AG04450 (cell line): ENCODE data around the gene CNDP2. TPM values are rescaled to one million over a fixed set of nuclear protein-coding genes. Genes with fewer than 3 reads are reported as not detected.

Experiments used
- CTCF ChIA-PET: fragments of 300-600, 350-600 bp; formaldehyde crosslinking; extraction: SDS; loops from one replicate; lab custom pipeline; 2022; ENCODE audit warnings: antibody characterized with exemption, inconsistent platforms; lab: Charles Lee
- POLR2A ChIA-PET: fragments of 350-600 bp; formaldehyde crosslinking; extraction: SDS; loops from one replicate; lab custom pipeline; 2021; ENCODE audit warnings: antibody characterized with exemption, inconsistent platforms; lab: Yijun Ruan, JAX
- DNase-seq: peaks from one replicate; pipeline ENCODE4 v3.0.0-alpha.2; 2011; ENCODE audit warnings: low read depth, low spot score
- H3K27ac ChIP-seq: one replicate; pipeline ENCODE4 v1.5.1; 2012; ENCODE audit warnings: low read depth, low read length, control low read depth
- H3K27me3 ChIP-seq: one replicate; pipeline ENCODE4 v1.6.0; 2012; ENCODE audit warnings: low read length; ENCODE audit not compliant: control insufficient read depth, insufficient read depth
- H3K4me3 ChIP-seq: 2 replicates; pipeline ENCODE4 v1.5.1; 2011; ENCODE audit warnings: mild to moderate bottlenecking, low read depth, low read length, control low read depth
- H3K9me3 ChIP-seq: 2 replicates; pipeline ENCODE4 v1.5.1; 2012; ENCODE audit warnings: low read length; ENCODE audit not compliant: control insufficient read depth, insufficient read depth
- polyA plus RNA-seq: library from polyadenylated mRNA; depleted of rRNA; stranded (reverse); fragments of >200 nt; gene quantifications from 2 replicates; pipeline ENCODE4 v1.2.3, GENCODE V29; 2011
- TF ChIP-seq, protein P1 (sequence below): IDR thresholded peaks from 2 replicates; pipeline ENCODE4 v1.5.1; 2011; ENCODE audit warnings: low read depth, low read length, control low read depth, inconsistent platforms

Gene CNDP2
- polyA plus RNA-seq, 1 experiment, result 74.2 TPM

DNA sequence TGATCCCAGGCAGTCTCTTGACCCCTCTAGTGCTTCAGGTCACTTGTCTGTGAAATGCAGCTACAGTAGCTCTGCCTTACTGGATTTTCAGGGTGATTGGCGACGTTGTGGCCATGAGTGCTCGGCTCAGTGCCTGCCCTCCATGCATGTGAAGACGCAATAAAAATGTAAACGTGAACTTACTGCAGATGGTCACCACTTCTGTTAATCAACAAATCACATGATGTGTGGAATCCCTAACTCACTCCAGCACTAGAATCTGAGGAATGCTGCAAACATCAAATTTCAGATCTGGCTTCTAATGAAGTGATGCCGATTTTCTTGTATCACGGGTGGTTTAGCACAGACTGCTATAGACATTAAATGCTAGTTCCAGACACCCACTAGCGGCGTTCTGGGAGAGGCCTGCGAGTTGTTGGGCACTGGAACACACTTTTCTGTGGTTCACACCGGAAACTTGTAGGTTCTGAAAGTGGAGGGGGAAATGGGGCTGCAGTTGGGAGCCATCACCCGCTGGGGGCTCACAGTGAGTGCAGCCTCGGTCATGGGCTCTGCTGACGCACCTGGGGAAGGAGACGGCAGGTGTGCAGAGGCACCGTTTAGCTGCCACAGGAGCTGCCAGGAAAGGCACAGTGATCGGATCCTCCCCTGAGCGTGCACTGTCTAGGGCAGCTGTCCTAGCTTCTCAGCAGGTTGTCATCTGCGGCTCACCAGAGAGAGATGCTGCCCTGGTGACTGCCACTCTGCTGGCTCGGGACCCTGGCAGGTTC lies 44.7 kb downstream of the CNDP2 start:
- CTCF ChIA-PET, result interaction anchor here (0.6 to 5.6 kb wide), 2 partner anchors 11 to 1899 kb away, joined by 3 to 36 read pairs; no protein-coding TSS in a partner anchor
- DNase-seq, result no peak
- no peak overlapping the region for H3K27ac ChIP-seq
- peaks cover 11% of the 10 kb centered on the region for H3K27me3 ChIP-seq
- no peak overlapping the region for H3K4me3 ChIP-seq
- POLR2A ChIA-PET, result no interaction called here
- TF ChIP-seq, protein P1, sequence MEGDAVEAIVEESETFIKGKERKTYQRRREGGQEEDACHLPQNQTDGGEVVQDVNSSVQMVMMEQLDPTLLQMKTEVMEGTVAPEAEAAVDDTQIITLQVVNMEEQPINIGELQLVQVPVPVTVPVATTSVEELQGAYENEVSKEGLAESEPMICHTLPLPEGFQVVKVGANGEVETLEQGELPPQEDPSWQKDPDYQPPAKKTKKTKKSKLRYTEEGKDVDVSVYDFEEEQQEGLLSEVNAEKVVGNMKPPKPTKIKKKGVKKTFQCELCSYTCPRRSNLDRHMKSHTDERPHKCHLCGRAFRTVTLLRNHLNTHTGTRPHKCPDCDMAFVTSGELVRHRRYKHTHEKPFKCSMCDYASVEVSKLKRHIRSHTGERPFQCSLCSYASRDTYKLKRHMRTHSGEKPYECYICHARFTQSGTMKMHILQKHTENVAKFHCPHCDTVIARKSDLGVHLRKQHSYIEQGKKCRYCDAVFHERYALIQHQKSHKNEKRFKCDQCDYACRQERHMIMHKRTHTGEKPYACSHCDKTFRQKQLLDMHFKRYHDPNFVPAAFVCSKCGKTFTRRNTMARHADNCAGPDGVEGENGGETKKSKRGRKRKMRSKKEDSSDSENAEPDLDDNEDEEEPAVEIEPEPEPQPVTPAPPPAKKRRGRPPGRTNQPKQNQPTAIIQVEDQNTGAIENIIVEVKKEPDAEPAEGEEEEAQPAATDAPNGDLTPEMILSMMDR, result no peak
- H3K9me3 ChIP-seq, result no peaks in the 10 kb centered on the region

DNA sequence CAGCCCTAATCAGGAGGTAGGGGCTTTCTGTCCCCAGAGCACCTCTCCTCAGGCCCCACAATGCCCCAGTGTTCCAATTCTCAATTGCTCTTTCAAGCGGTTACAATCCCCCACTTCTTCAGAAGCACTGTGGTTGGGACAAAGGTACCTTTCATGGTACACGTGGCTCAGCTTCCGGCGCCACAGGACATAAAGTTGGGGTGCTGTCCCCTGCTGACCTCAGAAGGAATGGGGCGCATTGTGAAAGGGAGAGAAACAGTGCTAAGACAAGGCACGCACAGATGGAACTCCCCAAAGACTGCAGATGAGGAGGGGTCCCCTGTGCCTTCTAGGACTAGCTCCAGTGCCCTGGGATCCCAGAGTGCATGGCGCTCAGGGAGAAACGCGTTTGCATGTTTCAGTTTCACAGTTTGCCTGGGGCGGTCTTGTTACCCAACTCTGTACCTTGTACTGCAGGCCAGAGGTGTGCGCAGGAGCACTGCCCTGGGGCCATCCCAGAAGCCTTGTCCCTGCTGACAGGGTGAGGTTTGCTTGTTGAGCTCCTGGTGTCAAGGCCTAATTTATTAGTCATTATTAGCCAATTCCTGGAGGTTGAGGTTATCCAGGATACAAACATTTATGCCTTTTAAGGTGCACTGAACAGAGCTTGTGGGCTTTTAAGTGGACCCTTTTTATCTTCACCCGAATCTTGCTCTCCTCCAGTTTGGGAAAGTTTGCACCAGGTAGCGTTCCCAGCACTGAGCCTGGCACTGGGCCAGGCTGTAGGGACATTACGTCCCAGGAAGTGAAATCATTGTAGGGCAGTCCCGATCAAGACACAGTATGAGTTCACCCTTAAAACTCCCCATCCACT lies 45.8 kb downstream of the CNDP2 start:
- TF ChIP-seq, protein P1, result no peak
- ChIA-PET CTCF (interaction anchor here (5.6 kb wide), 1 partner anchor 10 kb away, joined by 36 read pairs; no protein-coding TSS in a partner anchor), POLR2A (no interaction called here)
- Histone ChIP-seq H3K27me3 (peaks cover 11% of the 10 kb centered on the region), H3K27ac (no peak overlapping the region), H3K9me3 (no peaks in the 10 kb centered on the region), H3K4me3 (no peak overlapping the region)
- DNase-seq, result no peak

DNA sequence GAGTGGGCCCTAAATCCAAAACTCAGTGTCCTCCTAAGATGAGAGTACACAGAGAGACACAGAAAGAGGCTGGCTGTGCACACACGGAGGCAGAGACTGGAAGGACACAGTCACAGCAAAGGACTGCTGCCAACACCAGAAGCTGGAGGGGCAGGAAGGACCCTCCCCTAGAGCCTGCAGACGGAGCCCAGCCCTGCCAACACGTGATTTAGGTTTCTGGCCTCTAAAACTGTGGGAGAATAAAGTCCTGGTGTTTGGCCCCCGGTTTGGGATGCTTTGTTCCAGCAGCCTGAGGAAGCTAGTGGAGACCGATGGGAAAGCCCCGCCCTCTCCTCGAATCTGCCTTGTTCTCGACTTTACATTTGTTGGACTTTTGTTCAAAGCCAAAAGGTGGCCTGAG lies 48.7 kb downstream of the CNDP2 start:
- Histone ChIP-seq H3K9me3 (peaks cover 5% of the 10 kb centered on the region; the same call in 1 of the 2 replicates), H3K27me3 (peaks cover 2% of the 10 kb centered on the region), H3K4me3 (no peak overlapping the region), H3K27ac (no peak overlapping the region)
- ChIA-PET POLR2A (no interaction called here), CTCF (no interaction called here)
- TF ChIP-seq, protein P1, result no peak
- DNase-seq, result no peak

DNA sequence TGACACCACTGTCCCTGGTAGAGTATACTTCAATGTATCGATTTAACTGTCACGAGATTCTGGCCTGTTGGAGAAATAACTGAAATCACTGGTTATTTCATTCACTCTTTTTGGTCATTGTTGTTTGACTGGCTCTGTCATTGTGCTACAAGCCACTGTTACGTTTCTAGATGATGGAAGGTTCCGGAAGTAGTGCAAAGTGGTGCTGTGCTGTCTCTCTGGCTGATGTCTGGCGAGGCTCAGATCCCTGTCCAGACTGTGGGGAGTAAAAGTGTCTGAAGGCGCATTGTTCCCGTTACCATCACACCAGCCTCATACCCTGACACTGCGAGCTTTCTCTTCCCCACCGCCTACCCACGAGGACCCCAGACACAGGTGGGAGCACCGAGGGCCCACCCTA lies 49.8 kb downstream of the CNDP2 start:
- DNase-seq, result no peak
- no peaks in the 10 kb centered on the region for H3K27me3 ChIP-seq
- H3K9me3 ChIP-seq, result peaks cover 7% of the 10 kb centered on the region; the same call in 1 of the 2 replicates
- CTCF ChIA-PET, result interaction anchor here (1.9 kb wide), 1 partner anchor 193 kb away, joined by 4 read pairs; no protein-coding TSS in a partner anchor
- TF ChIP-seq, protein P1, result no peak
- no peak overlapping the region for H3K4me3 ChIP-seq
- H3K27ac ChIP-seq, result no peak overlapping the region
- POLR2A ChIA-PET, result no interaction called here
